RPMI7951 (cell line): Measurements from ENCODE around the gene GABRB3. TPM values are rescaled to one million over a fixed set of nuclear protein-coding genes. Genes with fewer than 3 reads are reported as not detected.

Source experiments
- DNase-seq: peaks from one replicate; pipeline ENCODE4 v3.0.0-alpha.2; 2012; ENCODE audit warnings: low read depth
- total RNA-seq: library from RNA; depleted of rRNA; stranded (reverse); fragments of >200 nt; shearing (Covaris generic); gene quantifications from 2 replicates; pipeline ENCODE4 v1.2.3, GENCODE V29; 2014

Gene GABRB3
- total RNA-seq, 1 experiment from 2014 or later, result 0.12 TPM

DNA sequence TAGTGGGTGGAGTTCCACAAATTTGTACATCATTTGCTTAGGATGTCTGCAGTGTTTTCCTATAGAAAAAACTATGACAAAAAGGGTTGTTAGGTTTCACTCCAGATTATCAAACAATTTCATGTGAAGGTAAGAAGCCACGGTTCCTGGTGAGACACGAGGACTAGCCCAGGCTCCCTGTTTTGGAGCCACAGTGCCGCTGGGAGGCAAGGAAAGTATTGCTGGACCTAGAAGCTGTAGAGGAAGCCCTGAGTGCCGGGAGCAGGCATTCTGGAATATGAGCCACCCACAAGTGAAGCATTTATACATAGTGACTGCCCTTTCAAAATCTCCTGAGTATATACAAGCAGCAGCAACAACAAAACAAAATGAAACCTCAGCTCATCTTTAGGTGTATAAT is 142.0 kb downstream of the GABRB3 start:
- DNase-seq, result no peak

DNA sequence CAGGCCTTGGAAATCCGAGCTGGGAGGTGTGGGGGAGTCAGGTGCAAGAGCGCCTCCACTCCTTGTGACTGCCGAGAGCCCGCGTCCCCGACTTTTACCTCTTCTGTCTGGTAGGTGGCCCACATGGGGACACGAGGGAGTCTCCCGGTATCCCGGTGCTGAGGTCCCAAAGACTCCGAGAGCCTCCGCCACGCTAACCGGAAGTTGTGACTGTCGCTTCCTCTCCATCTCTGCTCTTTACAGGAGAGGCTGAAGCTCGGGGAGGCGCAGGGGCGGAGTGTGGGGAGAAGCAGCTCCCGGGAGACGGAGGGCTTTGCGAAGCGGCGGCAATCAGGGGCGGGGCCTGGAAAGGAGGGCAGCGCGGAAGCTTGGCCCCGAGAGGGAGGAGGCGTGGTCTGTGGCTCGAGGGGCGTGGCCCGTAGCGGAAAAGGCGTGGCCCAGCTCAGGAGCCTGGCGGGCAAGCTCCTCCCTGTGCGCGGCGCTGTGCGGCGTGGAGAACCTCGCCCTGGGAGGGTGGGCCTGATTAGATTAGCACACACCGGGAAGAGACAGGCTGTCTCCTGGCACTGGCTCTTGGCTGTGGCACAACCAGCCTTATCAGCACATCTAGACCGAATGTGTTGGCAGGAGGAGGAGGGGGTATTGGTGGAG is 143.9 kb downstream of the GABRB3 start:
- DNase-seq, result no peak

DNA sequence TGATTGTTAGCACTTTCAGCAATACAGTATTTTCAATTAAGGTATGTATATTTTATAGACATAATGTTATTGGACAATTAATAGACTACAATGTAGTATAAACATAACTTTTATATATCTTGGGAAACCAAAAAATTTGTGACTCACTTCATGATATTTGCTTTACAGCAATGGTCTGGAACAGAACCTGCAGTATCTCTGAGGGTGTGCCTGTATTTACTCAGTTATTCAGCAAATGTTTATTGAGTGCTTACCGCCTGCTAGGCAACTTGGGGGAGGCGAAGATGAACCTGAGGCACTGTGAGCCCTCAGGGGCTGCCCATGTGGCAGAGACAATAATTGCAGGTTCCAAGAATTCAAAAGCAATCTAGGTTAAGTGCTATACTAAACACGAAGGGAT is 144.8 kb downstream of the GABRB3 start:
- DNase-seq, result no peak

DNA sequence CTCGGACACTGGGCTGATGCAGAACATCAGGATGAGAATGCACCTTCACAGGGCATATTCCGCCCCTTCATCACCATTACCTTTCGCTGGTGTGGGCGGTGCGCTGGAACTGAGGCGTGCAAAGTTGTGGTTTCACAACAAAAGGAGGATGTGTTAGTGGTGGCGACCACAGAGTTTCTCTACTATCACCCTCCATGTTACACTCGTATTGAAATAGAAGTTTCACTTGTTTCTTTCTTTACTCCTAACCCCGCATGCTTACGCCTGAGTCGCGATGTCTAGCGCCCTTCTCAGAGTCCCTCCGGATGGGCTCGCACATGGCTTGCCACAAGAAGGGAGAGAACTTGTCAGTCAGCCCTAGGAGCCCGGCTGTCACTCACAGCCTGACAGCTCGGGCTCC is 148.7 kb downstream of the GABRB3 start:
- no peak for DNase-seq

DNA sequence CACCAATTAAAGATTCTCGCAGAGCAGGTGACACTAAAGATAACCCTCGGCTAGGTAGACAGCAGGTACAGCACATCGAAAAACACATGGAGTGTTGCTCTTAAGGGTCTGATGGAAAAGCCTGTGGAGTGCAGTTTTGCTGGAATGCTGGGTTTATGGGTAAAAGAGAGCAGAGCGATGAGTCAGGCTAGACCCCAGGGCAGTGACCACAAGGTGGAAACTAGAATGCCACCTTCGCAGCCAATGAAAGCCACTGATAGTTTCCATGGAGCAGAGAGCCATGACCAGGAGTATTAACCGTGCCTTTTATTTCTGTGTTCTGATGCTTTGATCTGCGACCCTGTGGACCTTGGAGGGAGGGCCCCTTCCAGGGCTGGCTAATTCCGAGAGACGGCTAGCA is 149.8 kb downstream of the GABRB3 start:
- no peak for DNase-seq

DNA sequence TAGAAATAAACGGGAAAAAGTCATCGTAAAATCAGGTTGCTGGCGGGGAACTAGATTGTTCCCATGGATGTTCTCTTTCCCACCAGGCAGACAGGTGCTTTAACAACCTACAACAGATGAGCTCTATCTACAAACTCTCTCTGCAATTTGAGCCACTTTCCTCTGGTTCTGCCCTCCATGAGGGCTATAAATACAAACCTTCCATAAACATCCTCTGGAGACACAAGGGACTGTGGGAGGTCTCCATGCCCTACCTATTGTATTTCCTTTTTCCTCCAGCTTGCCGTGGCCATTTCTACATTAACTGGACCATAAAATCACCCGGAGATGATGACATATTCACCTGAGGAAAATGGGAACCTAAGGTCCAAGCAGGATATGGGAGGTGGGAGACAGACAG is 151.1 kb downstream of the GABRB3 start:
- DNase-seq, result no peak

DNA sequence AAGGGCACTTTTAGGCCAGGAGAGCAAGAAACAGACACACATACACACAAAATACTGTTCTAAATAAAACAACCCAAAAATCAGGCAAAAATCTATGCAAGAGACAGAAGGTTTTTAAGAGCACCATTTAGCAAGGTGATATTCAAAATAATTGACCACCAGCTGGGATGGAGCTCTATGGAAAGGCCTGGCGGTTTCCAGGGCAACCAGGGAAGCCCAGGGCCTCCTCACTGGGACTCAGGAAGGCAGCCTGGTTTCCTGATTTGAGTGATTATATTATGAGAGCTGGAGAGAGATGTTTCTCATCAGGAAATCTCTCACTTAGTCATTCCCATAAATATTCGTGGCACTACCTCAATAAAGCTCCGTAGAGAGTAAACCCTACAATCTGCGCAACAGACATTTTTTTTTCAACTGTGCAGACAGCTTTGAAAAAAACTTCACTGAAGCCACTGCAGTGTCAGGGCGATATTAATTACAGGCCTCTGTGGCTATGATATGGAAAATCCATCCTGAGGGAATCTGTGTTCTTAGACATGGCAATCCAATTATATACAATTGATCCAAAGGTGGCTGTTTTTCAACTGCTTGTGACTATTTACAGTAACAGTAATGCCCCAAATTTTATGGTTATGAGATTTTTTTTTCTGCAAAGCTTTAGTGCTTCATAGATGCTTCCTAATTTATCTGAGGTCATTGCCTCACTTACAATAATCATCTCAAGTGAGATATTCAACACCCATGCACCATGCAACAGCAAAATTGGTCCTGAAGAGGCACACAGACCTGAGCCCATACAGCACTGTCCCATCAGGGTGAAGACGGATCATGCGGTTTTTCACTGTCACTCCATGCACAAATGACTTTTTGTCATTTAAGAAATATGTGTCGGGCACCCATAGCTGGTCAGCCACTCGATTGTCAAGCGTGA is 152.1 kb downstream of the GABRB3 start:
- no peak for DNase-seq

DNA sequence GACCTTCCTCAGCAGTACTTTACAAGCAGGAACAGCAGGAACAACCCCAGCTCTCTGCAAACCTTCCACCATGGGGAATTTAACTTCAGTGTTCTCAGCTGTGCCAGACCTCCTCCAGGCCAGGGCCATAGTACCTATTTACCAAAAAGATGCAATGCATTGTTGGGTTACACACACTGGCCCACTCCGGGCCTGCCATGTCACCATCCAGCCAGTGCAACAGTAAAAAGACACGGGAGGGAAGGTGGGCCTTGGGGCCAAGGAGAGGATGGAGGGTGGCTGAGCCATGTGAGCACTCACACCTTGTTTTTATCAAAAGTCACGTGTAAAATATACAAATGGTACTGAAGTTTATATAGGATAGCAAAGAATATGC is 157.0 kb downstream of the GABRB3 start:
- DNase-seq, result no peak

DNA sequence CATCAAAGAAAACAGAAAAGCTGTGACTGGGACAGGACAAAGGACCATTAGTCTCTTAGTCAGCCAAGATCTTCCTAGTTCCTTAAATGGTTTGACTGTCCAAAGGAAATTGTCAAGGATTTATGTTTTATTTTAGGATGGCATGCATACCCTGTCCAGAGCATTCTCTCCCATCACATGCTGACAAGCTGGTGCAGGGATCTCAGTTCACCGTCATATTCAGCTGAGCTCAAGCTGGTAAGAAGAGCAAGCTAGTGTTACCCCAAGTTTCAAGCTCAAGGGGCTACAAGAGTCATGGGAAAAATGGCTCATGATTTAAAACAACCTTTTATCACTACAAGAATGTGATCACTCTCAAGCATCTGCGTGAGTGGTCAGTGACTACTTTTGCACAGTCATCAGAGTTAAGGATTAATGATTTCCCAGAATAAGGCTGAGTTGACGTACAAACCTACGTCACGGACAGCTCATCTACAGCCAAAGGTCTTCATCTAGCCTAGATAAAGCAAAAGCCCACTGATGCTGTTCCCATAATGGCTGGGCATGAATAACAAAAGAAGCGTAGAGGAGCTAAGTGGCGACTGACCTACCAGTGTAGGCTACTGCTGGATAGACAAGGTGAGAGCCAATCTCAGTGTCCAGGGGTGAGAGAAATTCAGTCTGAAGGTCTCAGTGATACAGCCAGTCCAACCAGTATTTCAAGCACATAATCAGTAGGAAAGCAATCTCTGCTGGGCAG is 157.5 kb downstream of the GABRB3 start:
- DNase-seq, result no peak

DNA sequence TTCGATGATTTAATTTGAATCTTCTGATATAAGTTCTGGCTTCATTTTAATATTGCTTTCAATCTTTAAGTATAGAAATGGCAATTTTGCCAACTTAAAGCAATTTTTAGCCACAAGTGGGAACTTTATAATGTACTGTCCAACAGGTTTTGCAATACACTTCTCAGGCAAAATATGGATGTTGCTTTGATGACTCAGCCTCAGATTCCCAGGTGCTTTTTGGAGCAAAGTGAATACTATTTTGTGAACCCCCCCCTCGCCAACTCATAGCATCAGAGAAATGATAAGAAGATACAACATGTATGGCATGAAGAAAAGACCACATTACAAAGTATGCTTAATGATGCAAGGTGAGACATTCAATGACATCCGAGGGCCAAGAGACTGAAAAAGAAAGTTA is 158.1 kb downstream of the GABRB3 start:
- no peak for DNase-seq

DNA sequence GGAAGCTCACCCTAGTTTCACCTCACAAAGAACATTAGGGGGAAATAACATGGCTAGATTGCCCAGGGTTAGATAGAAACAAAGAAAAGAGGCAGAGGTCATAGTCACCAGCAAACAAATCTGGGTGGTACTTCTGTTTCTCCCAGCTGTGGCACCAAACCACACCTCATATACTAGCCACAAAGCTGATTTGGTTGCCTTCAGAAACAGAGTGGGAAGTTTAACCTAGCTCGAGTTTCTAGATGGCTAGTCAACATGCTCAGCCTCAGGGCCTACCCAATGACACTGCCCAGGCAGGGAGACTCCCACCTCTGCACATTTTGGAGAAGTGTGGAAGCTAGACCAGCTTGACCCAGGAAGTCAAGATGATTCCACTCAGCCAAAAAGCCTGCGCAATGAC is 174.2 kb downstream of the GABRB3 start:
- DNase-seq, result no peak

DNA sequence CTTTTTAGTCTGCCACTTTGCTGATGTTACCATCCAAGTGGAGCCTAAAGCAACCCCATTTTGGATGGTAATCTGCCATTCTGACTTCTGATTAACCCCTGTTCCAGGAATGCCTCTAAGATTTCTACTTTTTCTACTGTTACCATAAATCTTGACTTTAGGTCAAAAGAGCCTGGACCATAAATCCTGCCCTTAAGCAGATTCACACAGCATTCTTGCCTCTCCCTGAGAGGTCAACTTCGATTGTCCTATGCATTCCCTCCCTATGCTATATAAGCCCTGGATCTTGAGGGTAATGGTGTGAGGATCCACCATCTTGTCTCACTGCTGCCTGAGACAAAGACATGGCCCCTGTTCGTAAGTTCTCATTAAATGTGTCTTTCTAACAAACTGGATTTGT is 177.3 kb downstream of the GABRB3 start:
- DNase-seq, result no peak

DNA sequence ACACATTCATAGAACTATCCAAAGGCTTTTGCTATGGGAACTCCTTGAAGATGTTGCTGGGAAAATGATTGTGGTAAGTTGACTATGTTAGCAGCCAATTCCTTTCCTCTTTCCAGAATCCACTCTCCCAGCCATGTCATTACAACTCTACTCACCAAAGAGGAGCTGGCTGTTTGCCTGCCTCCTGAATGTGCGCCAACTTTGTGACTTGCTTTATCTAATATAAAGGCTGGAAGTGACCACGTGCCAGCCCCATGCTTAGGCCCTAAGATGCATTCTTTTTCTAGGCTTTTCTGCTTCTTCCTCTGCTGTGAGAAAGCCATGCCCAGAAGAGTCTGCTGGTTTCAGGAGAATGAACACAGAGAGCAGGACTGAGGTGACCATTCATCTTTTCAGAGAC is 182.2 kb downstream of the GABRB3 start:
- DNase-seq, result no peak

DNA sequence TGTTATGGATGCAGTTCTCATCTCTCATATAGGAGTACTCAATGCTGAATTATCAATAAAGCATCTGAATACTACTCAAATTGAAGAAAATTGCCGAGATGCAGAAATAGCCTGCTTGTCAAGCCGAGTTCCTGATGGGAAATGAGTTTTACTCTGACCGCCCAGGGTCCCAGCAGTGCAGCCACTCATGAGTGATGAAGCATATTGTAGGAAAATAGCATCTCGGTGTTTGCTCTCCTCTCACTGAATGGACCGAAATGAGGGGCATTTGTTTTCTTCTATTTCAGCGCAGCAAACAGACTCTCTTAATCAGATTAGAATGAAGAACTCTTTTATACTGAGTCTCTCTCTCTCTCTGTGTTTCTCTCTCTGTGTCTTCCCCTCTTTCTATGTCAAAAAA is 190.0 kb downstream of the GABRB3 start:
- DNase-seq, result no peak

DNA sequence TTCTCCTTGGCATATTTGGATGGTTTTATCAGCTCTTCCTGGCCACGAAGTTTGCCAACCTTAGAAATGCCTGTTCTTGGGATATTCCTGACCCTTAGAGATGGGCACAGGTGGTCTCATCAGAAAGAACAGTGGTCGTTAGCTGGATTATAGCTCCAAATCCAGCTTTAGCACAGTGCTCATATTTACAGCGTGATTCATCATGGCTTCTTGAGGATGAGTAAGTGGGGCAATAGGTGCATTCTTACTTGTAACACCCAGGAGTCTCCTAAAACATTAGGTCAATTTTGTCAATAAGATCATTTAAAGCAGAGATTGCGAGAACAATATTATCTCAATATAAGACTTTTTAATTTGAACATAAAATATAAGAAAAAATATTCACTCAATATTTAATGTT is 191.9 kb downstream of the GABRB3 start:
- DNase-seq, result no peak

DNA sequence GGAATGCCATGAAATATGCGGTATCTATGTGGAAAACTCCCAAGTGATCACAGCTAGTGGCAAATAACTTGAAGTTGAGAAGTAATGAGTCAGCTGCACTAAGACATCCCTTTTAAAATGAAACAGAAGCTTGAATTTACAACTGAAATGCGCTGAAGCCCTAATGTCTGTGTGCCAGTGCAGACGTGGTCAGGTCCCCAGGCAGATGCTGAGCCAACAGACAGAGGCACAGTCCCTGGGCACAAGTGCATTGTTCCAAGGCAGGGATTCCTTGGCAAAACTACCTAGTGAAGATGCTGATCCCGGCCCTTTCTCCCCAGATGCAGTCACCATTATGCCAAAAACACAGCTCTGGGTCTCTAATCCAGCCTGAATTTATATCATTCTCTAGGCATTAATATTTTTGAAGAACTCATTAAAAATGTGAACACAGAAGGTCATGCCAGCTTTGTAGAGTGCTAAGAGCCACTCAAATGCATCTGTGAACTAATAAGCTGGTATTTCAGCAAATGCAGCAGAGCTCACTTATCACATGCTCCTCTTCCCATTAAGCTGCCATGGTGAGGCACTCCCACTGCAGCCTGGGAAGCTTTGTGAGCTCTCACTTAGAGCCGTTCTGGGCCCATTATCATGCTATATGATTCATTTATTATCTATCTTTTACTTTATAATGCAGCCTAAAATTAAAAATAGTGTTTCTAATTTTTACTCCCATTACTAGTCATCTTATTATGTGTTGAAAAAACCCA is 200.1 kb downstream of the GABRB3 start:
- no peak for DNase-seq

DNA sequence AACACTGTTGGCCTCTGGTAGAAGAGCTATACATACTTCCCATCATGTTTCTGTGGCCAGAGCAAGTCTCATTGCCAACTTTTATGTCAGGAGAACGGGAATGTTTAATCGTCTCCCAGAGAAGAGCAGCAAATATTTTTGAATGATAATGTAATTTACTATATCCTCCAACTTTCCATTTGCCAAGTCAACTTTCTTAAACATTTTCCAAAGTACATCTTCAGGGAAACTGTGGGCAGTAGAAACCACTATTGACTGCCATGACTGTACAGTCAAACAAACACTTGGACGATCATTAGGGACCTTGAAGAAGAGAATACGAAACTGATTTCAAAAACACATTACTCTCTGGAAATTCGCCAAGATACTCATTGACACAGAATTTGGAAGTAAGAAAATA is 201.5 kb downstream of the GABRB3 start:
- DNase-seq, result no peak

DNA sequence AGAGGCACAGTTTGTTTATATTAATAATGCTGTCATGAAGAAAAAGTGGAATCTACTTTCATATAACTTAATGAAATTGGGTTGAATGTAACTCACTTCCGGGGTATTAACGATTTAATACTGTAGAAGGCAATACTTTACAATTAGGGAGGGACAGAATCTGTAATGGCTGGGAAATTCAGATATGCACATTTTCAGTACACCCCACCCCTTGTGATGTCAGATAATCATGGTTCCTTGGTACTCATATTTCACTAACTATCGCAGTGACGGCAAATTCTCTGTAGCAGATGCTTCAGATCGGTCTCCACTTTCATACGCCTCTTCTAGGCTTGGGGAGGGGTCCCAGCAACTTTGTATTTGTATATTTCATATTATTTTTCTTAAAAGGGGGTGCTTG is 207.3 kb downstream of the GABRB3 start:
- DNase-seq, result no peak

DNA sequence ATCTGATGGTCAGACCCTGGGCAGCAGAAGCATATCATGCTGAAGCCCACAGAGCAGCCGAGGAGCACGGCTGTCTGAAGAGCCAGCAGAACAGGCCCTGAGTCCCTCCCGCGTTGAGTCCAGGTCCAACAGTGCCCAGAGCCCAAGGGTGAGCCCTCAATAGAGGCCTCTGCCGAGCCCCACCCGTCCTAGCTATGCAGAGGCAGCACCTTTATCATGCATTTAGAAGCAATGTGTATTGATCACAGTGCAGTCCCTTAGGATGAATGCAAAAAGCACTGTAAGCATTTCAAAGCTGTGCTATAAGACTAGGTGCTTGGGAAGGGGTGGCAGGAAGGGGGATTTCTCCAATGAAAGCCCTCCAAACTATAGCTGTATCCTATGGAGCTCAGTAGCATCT is 208.5 kb downstream of the GABRB3 start:
- DNase-seq, result no peak

DNA sequence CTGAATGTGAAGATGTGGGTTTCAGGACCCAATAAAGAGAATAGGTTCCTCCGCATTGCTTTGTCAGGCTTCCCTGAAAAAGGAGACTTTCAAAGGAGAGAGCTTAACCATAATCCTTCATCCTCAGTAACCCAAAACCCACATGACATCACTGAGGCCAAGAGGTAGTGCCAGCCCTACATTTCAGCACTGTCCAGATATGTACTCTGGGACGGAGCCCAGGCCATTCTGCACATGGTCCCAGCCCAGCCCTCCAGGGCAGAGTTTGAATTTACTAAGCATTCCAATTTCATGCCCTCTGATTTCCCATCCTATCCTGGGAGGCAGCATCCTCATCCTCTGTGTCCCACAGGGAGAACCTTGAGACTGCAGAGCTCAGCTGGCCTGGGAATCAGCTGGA is 210.5 kb downstream of the GABRB3 start:
- DNase-seq, result no peak

DNA sequence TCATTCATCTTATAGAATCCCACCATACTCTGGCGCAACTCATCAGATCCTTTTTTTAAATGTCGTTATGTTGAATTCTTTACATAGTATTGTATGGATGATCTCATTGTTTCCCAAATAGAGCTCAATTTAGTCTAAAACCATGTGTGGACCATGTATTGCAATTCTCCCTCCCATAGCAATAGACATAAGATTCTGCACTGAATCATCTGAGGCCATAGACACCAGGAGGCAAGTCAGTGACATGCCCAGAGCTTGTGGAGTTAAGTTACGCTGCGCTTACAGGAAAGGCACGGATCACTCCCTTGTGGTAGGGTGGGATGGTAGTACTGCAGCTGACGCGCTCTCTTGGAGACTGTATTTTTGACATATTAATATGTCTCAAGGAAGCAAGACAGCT is 211.0 kb downstream of the GABRB3 start:
- DNase-seq, result no peak

DNA sequence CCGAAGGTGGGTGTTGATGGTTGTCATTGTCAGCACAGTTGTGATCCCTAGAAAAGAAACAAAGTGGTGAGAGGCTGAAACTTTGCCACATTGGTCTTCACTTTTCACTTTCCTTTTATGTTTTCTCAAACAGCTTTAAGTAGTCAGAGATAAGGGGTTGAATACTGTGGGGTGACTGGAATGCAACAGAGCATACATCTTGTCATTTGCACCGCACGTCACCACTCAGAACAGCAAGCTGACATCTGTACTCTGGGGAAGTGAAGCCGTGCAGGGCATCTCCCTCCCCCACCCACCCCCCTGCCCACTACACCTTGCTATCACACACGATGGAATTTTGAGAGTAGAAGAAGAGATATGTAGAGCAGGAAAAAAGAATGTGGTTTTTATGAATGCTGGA is 211.7 kb downstream of the GABRB3 start:
- DNase-seq, result no peak
